Osteoblast (primary cell): ENCODE measurements around the gene ZNF598. TPM values are rescaled to one million over a fixed set of nuclear protein-coding genes. Genes with fewer than 3 reads are reported as not detected.

Experiments
- DNase-seq: peaks from one replicate; pipeline ENCODE4 v3.0.0; 2011; ENCODE audit warnings: low spot score, mixed read lengths; ENCODE audit not compliant: insufficient read length; ENCODE audit errors: missing footprints
- H2AFZ ChIP-seq: 2 replicates; pipeline ENCODE4 v1.6.0; 2011; ENCODE audit warnings: mild to moderate bottlenecking, low read length
- H3K27ac ChIP-seq: 2 replicates; pipeline ENCODE4 v1.5.1; 2011; ENCODE audit warnings: mild to moderate bottlenecking, low read depth, low read length, moderate library complexity
- H3K27me3 ChIP-seq: 2 replicates; pipeline ENCODE4 v1.6.0; 2012; ENCODE audit warnings: mild to moderate bottlenecking, control low read depth, inconsistent platforms, low read length, moderate library complexity; ENCODE audit not compliant: insufficient read depth
- H3K36me3 ChIP-seq: 2 replicates; pipeline ENCODE4 v1.5.1; 2011; ENCODE audit warnings: mild to moderate bottlenecking, low read length, control low read depth, moderate library complexity; ENCODE audit not compliant: insufficient read depth
- H3K4me1 ChIP-seq: 2 replicates; pipeline ENCODE4 v1.5.1; 2011; ENCODE audit warnings: mild to moderate bottlenecking, low read length, control low read depth, moderate library complexity; ENCODE audit not compliant: insufficient read depth
- H3K4me2 ChIP-seq: 2 replicates; pipeline ENCODE4 v1.6.0; 2011; ENCODE audit warnings: mild to moderate bottlenecking, low read length; ENCODE audit not compliant: insufficient read depth
- H3K4me3 ChIP-seq: fragments of 200-600 bp; sonication (generic); 3 replicates; pipeline ENCODE4 v1.5.1; 2012; ENCODE audit warnings: mild to moderate bottlenecking, low read length, inconsistent platforms; ENCODE audit not compliant: insufficient read depth
- H3K79me2 ChIP-seq: 2 replicates; pipeline ENCODE4 v1.6.0; 2012; ENCODE audit warnings: mild to moderate bottlenecking, low read length, control low read depth, inconsistent platforms; ENCODE audit not compliant: insufficient read depth
- H3K9me3 ChIP-seq: 2 replicates; pipeline ENCODE4 v1.5.1; 2011; ENCODE audit warnings: low read depth, low read length, control low read depth
- H4K20me1 ChIP-seq: 2 replicates; pipeline ENCODE4 v1.6.0; 2012; ENCODE audit warnings: mild to moderate bottlenecking, low read length, control low read depth; ENCODE audit not compliant: insufficient read depth
- CTCF ChIP-seq: IDR thresholded peaks from 2 replicates; pipeline ENCODE4 v1.5.1; 2011; ENCODE audit warnings: mild to moderate bottlenecking, low read depth, low read length, moderate library complexity; ENCODE audit errors: extremely low read depth
- total RNA-seq: library from RNA; depleted of rRNA; stranded (reverse); fragments of >200 nt; gene quantifications from 2 replicates; pipeline ENCODE4 v1.2.3, GENCODE V29; 2012

Gene ZNF598
- total RNA-seq, 1 donor = 21.0 TPM

GRCh38 chr16:1991588-1991947 is 18.1 kb downstream of the ZNF598 start:
- Histone ChIP-seq H4K20me1 (no peaks in the 10 kb centered on the region), H3K4me1 (no peaks in the 10 kb centered on the region), H3K9me3 (no peaks in the 10 kb centered on the region), H3K27ac (no peak overlapping the region), H3K27me3 (peaks cover 29% of the 10 kb centered on the region), H2AFZ (peak overlapping the region; percentile 57), H3K4me3 (peak overlapping the region; percentile 47), H3K79me2 (no peaks in the 10 kb centered on the region), H3K4me2 (peak overlapping the region; percentile 67), H3K36me3 (peaks cover 4% of the 10 kb centered on the region)
- DNase-seq = no peak
- no peak for TF ChIP-seq CTCF

- Histone ChIP-seq H3K4me3 (no peak overlapping the region), H3K4me1 (no peaks in the 10 kb centered on the region), H3K27me3 (peaks cover 29% of the 10 kb centered on the region), H3K9me3 (no peaks in the 10 kb centered on the region), H3K36me3 (peaks cover 9% of the 10 kb centered on the region), H2AFZ (no peak overlapping the region), H3K27ac (no peak overlapping the region), H4K20me1 (no peaks in the 10 kb centered on the region), H3K79me2 (no peaks in the 10 kb centered on the region), H3K4me2 (no peak overlapping the region)
- DNase-seq = no peak
- TF ChIP-seq CTCF = no peak
These were observed 18.5 kb downstream of the ZNF598 start for GRCh38 chr16:1991135-1991551.

- Histone ChIP-seq H3K79me2 (peaks cover 4% of the 10 kb centered on the region), H3K36me3 (peaks cover 11% of the 10 kb centered on the region), H3K4me3 (no peak overlapping the region), H3K27ac (no peak overlapping the region), H4K20me1 (no peaks in the 10 kb centered on the region), H3K4me1 (peaks cover under 1% of the 10 kb centered on the region), H3K9me3 (no peaks in the 10 kb centered on the region), H3K4me2 (no peak overlapping the region), H3K27me3 (peaks cover 29% of the 10 kb centered on the region), H2AFZ (no peak overlapping the region)
- TF ChIP-seq CTCF = no peak
- DNase-seq = no peak
These were observed 19.1 kb downstream of the ZNF598 start for GRCh38 chr16:1990351-1991134.

GRCh38 chr16:1990101-1990350 is 19.6 kb downstream of the ZNF598 start:
- DNase-seq = no peak
- no peak for TF ChIP-seq CTCF
- Histone ChIP-seq H3K27me3 (peaks cover 29% of the 10 kb centered on the region), H4K20me1 (peaks cover under 1% of the 10 kb centered on the region), H3K9me3 (no peaks in the 10 kb centered on the region), H2AFZ (no peak overlapping the region), H3K4me1 (peaks cover 6% of the 10 kb centered on the region), H3K4me3 (no peak overlapping the region), H3K36me3 (peaks cover 11% of the 10 kb centered on the region), H3K79me2 (peaks cover 9% of the 10 kb centered on the region), H3K27ac (no peak overlapping the region), H3K4me2 (no peak overlapping the region)
